Esophagus muscularis mucosa (tissue), 4 donors: ENCODE measurements around the gene ST7. TPM values are rescaled to one million over a fixed set of nuclear protein-coding genes. Genes with fewer than 3 reads are reported as not detected.

Experiments
- DNase-seq: peaks from one replicate; pipeline ENCODE4 v3.0.0-alpha.2; 2017; ENCODE audit errors: extremely low spot score
- H3K27ac ChIP-seq, 4 donors: fragments of 200-600 bp; sonication (generic); replicated peaks in 1 of 4; 1 replicate in 3 of 4; 2 replicates in 1 of 4; pipeline ENCODE4 v1.5.1; 2016 to 2019; ENCODE audit warnings: mild to moderate bottlenecking in 1 of 4
- H3K27me3 ChIP-seq, 4 donors: fragments of 200-600 bp; sonication (generic); one replicate each; pipeline versions ENCODE4 v1.5.1 to v1.6.0; 2016 to 2019
- H3K36me3 ChIP-seq, 4 donors: fragments of 200-600 bp; sonication (generic); one replicate each; pipeline ENCODE4 v1.5.1; 2016 to 2019
- H3K4me1 ChIP-seq, 4 donors: fragments of 200-600 bp; sonication (generic); one replicate each; pipeline ENCODE4 v1.5.1; 2016 to 2019
- H3K4me3 ChIP-seq, 4 donors: fragments of 200-600 bp; sonication (generic); 1 replicate in 2 of 4; 2 replicates in 2 of 4; pipeline ENCODE4 v1.5.1; 2016 to 2019; ENCODE audit warnings: mild to moderate bottlenecking in 4 of 4, moderate library complexity in 1 of 4
- H3K9me3 ChIP-seq, 4 donors: fragments of 200-600 bp; sonication (generic); 1 replicate in 3 of 4; 2 replicates in 1 of 4; pipeline ENCODE4 v1.5.1; 2016 to 2019
- CTCF ChIP-seq, 3 experiments: fragments of 200-600 bp in 2 of 3; fragments of 450-650 bp in 1 of 3; sonication (generic) in 2 of 3; IDR thresholded peaks; one replicate each; pipeline ENCODE4 v1.5.1; 2017 to 2019; ENCODE audit warnings: antibody characterized with exemption in 3 of 3, mild to moderate bottlenecking in 2 of 3, moderate library complexity in 1 of 3
- EP300 ChIP-seq: sonication (generic); formaldehyde crosslinking; IDR thresholded peaks from one replicate; pipeline ENCODE4 v1.6.1; 2017; ENCODE audit warnings: antibody characterized with exemption
- POLR2A ChIP-seq: fragments of 450-650 bp; IDR thresholded peaks from one replicate; pipeline ENCODE4 v1.6.1; 2017; ENCODE audit warnings: antibody characterized with exemption, moderate library complexity, mild to moderate bottlenecking, low read depth
- POLR2AphosphoS5 ChIP-seq, 2 donors: sonication (generic); formaldehyde crosslinking; IDR thresholded peaks; one replicate each; pipeline ENCODE4 v1.6.1; 2017; ENCODE audit warnings: antibody characterized with exemption in 2 of 2
- WGBS: methylation state at CpG from one replicate; pipeline ENCODE4 v1.1.5; 2018; 5-methylcytosine and 5-hydroxymethylcytosine counted together
- intact Hi-C: fragments of 100-400 bp; cut with DNase I; formaldehyde crosslinking; loops from one replicate; pipeline ENCODE4 v1.15.1; 2023
- total RNA-seq, 4 donors: library from RNA; depleted of rRNA; stranded (reverse); fragments of >200 nt; gene quantifications; one replicate each; pipeline versions ENCODE4 v1.1.0 to v1.2.1, GENCODE V29; 2016

Gene ST7
- total RNA-seq, 4 donors from 2014 or later: 16.9 to 22.0 (median 18.2) TPM

GRCh38 chr7:117012696-117013095 is 59.4 kb downstream of the ST7 start:
- intact Hi-C loops: no loop called here
- H3K36me3 ChIP-seq: no peaks in the 10 kb centered on the region
- H3K27me3 ChIP-seq: no peaks in the 10 kb centered on the region
- WGBS: 76% methylated on average over 1 of the region's 1 CpG
- H3K9me3 ChIP-seq: no peaks in the 10 kb centered on the region
- no peak for DNase-seq
- no peak overlapping the region for H3K27ac ChIP-seq
- TF ChIP-seq EP300: no peak
- no peak for TF ChIP-seq POLR2AphosphoS5 (IDR thresholded peaks at IDR 0.05)
- peak in 1 of 3 experiments; percentile 12 for TF ChIP-seq CTCF (IDR thresholded peaks at IDR 0.05)
- H3K4me1 ChIP-seq: peaks cover 7 to 24% (median 22%) of the 10 kb centered on the region in 4 donors
- H3K4me3 ChIP-seq: no peak overlapping the region

GRCh38 chr7:117014099-117014656 is 60.9 kb downstream of the ST7 start:
- no peaks in the 10 kb centered on the region for H3K36me3 ChIP-seq
- no peaks in the 10 kb centered on the region for H3K27me3 ChIP-seq
- no peak for DNase-seq
- intact Hi-C loops: no loop called here
- WGBS: 73% methylated on average over 2 of the region's 2 CpGs
- H3K9me3 ChIP-seq: no peaks in the 10 kb centered on the region
- H3K4me1 ChIP-seq: peaks cover 12 to 25% (median 20%) of the 10 kb centered on the region in 4 donors
- H3K27ac ChIP-seq: no peak overlapping the region
- H3K4me3 ChIP-seq: peak overlapping the region in 3 of 4 donors; percentile 10 to 23 (median 15)
- TF ChIP-seq POLR2AphosphoS5 (IDR thresholded peaks at IDR 0.05) (no peak), POLR2A (no peak), EP300 (no peak), CTCF (IDR thresholded peaks at IDR 0.05) (no peak)

DNA sequence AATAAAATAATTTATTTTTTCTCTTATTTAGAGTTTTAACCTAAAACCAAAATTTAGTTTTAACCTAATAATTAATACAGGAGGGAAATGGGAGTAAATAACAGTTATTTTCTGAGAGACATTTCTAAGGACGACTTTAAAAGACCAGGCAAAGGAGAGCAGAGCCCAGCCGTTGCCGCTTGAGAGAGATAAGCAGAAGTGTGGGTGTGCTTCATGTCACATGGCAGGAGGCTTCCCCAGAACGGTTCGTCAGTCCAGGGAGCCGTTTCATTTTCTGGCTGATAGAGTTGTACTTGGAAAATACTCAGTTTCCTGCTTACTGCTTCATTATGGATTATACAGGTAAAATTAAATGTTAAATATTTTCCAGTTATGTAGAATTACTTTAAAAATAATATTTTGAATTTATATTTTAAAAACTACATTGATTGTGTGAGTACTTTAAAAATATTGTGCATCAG is 61.4 kb downstream of the ST7 start:
- Histone ChIP-seq H3K27me3 (no peaks in the 10 kb centered on the region), H3K4me1 (peaks cover 14 to 29% (median 22%) of the 10 kb centered on the region in 4 donors), H3K9me3 (no peaks in the 10 kb centered on the region), H3K4me3 (peak overlapping the region; percentile 10 to 23 (median 13)), H3K27ac (no peak overlapping the region), H3K36me3 (no peaks in the 10 kb centered on the region)
- intact Hi-C loops: no loop called here
- no peak for DNase-seq
- WGBS: 22% methylated on average over 6 of the region's 6 CpGs
- TF ChIP-seq CTCF (IDR thresholded peaks at IDR 0.05) (no peak), POLR2A (no peak), EP300 (no peak), POLR2AphosphoS5 (IDR thresholded peaks at IDR 0.05) (peak in 1 of 2 donors; percentile 30)

DNA sequence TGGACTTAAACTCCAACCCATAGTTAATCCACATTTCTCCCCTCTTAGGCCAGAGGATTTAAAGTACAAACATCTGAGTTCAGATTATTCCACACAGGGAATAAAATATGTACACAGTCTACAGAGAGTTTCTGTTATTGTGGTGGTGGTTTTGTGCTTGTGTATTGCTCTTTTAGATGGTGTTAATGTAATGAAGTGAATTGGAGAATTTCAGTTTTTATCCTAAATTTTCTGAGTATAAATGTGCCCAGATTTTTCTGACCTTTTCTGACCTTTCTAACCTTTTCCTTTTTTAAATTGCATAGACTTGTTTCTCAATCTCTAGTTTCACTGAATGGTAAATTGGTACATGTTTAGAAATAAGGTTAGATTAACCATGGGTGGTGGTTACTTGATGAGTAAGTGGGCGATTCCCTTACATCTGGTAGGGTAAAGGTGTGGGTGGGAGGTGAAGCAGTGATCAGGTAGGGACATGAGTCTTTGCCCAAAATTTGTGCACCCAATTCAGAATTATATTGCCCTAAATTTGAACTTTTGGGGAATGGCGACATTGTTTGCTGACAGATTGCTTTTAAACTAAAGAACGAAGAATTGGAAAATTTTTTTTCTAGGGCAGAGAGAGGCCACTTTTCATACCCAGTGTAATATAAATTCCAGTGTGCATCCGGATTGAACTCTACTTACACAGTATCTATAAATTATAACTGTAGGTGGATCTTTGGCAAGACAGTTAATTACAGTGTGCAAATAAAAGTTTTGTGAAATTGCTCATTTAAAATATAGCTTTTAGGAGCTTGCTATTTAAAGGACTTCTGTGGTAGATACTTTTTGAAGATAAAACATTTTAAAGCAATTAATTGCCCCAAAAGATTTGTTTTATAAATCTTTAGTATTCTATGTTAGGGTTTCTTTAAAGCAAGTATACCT is 62.2 kb downstream of the ST7 start:
- 61% methylated on average over 4 of the region's 4 CpGs for WGBS
- H3K27me3 ChIP-seq: no peaks in the 10 kb centered on the region
- no peaks in the 10 kb centered on the region for H3K9me3 ChIP-seq
- H3K4me1 ChIP-seq: peaks cover 22 to 30% (median 27%) of the 10 kb centered on the region in 4 donors
- H3K27ac ChIP-seq: no peak overlapping the region
- H3K4me3 ChIP-seq: peak overlapping the region in 2 of 4 donors; percentile 15 to 23
- intact Hi-C loops: no loop called here
- H3K36me3 ChIP-seq: no peaks in the 10 kb centered on the region
- DNase-seq: no peak
- TF ChIP-seq POLR2A: no peak
- no peak for TF ChIP-seq POLR2AphosphoS5 (IDR thresholded peaks at IDR 0.05)
- no peak for TF ChIP-seq CTCF (IDR thresholded peaks at IDR 0.05)
- TF ChIP-seq EP300: no peak
